Muscle of arm (tissue), 12 donors: ENCODE measurements around the gene COG3. TPM values are rescaled to one million over a fixed set of nuclear protein-coding genes. Genes with fewer than 3 reads are reported as not detected.
A peak's percentile ranks its signal among the peaks of the same experiment; 100 is the strongest.

Experiments
- DNase-seq: peaks from one replicate; pipeline ENCODE4 v3.0.0-alpha.2; 2013
- polyA plus RNA-seq, 12 donors: library from polyadenylated mRNA; unstranded; fragments of 120-200 nt; gene quantifications; one replicate each; pipeline ENCODE4 v1.2.1, GENCODE V29; 2013; ENCODE audit not compliant: insufficient read length in 12 of 12

COG3 gene
- polyA plus RNA-seq, 12 donors, result 18.2 to 37.6 (median 23.1) TPM; not detected in 1

- no peak for DNase-seq
These were observed 32.2 kb downstream of the COG3 start for GRCh38 chr13:45496942-45497341.

GRCh38 chr13:45500492-45501174 lies 35.9 kb downstream of the COG3 start:
- no peak for DNase-seq

GRCh38 chr13:45501175-45501526 lies 36.4 kb downstream of the COG3 start:
- DNase-seq, result no peak

- no peak for DNase-seq
These were observed 38.9 kb downstream of the COG3 start for GRCh38 chr13:45503658-45504057.

- no peak for DNase-seq
These were observed 42.1 kb downstream of the COG3 start for GRCh38 chr13:45506811-45507210.

GRCh38 chr13:45508776-45509175 lies 44.0 kb downstream of the COG3 start:
- no peak for DNase-seq

- DNase-seq, result no peak
These were observed 45.9 kb downstream of the COG3 start for GRCh38 chr13:45510672-45511071.

GRCh38 chr13:45511310-45512097 lies 46.8 kb downstream of the COG3 start:
- peak; percentile 62 for DNase-seq

GRCh38 chr13:45512098-45512496 lies 47.4 kb downstream of the COG3 start:
- no peak for DNase-seq

GRCh38 chr13:45516757-45517156 lies 52.0 kb downstream of the COG3 start:
- DNase-seq, result no peak

- DNase-seq, result no peak
These were observed 53.9 kb downstream of the COG3 start for GRCh38 chr13:45518525-45519245.

GRCh38 chr13:45519493-45519892 lies 54.8 kb downstream of the COG3 start:
- DNase-seq, result no peak

GRCh38 chr13:45521297-45521696 lies 56.6 kb downstream of the COG3 start:
- no peak for DNase-seq

GRCh38 chr13:45522571-45522970 lies 57.8 kb downstream of the COG3 start:
- DNase-seq, result no peak

GRCh38 chr13:45527699-45528462 lies 63.1 kb downstream of the COG3 start:
- no peak for DNase-seq

- no peak for DNase-seq
These were observed 65.0 kb downstream of the COG3 start for GRCh38 chr13:45529758-45530157.

GRCh38 chr13:45534604-45535003 lies 69.9 kb downstream of the COG3 start:
- DNase-seq, result no peak

GRCh38 chr13:45536224-45536623 lies 71.5 kb downstream of the COG3 start:
- DNase-seq, result no peak

- no peak for DNase-seq
These were observed 72.8 kb downstream of the COG3 start for GRCh38 chr13:45537516-45537915.

GRCh38 chr13:45538382-45538781 lies 73.6 kb downstream of the COG3 start:
- no peak for DNase-seq

GRCh38 chr13:45540195-45540594 lies 75.5 kb downstream of the COG3 start:
- DNase-seq, result no peak

GRCh38 chr13:45540864-45541263 lies 76.1 kb downstream of the COG3 start:
- no peak for DNase-seq
